ENCODE measurements around the gene FSIP1. TPM values are rescaled to one million over a fixed set of nuclear protein-coding genes. Genes with fewer than 3 reads are reported as not detected.
A peak's percentile ranks its signal among the peaks of the same experiment; 100 is the strongest.

FSIP1 gene
- total RNA-seq, 5 donors from 2014 or later (not counting 1 experiment from before 2014, with no cell fraction given) = 0.30 to 1.0 (median 0.43) TPM

DNA sequence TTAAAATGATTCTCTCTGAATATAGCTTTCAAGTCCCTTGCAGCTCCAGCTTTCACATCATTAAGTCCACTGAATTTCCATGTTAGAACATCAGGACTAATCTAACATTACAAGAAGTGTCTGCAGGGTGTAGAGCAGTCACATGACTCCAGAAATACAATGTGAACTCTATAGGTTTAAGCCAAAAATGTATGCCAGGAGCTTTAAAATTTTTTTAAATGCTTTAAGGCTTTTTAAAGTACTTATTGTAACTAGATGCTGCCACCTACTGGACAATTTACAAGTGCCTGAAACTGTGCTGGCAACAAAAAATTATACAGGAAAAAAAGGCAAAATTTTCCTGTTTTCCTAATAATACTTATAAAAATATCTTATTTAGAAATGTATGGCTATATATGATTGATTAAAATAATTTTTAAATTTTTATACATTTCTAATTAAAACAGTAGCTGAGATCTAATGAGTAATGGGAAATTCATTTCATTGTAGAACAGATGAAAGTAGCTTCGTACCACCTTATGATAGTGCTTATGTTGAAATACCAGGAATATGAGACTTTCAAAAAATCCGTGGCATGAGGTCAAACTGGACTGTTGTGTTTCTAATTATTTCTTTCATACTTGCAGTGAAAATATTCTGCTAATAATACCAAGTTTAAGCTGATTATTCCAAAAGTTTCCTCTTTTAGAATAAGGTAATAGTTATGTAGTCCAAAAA, 25.7 kb downstream of the FSIP1 start:
- Mint-ChIP-seq H3K9me3 (no peaks in the 10 kb centered on the region), H3K27ac (no peak overlapping the region), H3K36me3 (no peaks in the 10 kb centered on the region), H3K4me1 (peaks cover 0 to 2% (median 0%) of the 10 kb centered on the region in 3 donors), H3K4me3 (no peak overlapping the region), H3K27me3 (peaks cover 0 to 3% of the 10 kb centered on the region in 2 donors)
- no peaks in the 10 kb centered on the region for H3K27me3 ChIP-seq (replicated peaks in 1 of 2; ENCODE audit: control insufficient read depth in 2 of 2, extremely low read depth in 1 of 2, insufficient read depth in 2 of 2, low read length in 1 of 2)
- ChIA-PET POLR2A (interaction anchor here in 1 of 2 donors (0.6 kb wide), 2 partner anchors 24 to 41 kb away, joined by 3 to 4 read pairs; no protein-coding TSS in a partner anchor), CTCF (interaction anchor here (0.5 to 2.9 kb wide), 49 partner anchors 9 to 1400 kb away, joined by 3 to 33 read pairs (median 5); no protein-coding TSS in a partner anchor)
- no peaks in the 10 kb centered on the region for H3K9me3 ChIP-seq
- no peak overlapping the region for H3K27ac ChIP-seq (ENCODE audit: low read length)
- ATAC-seq (replicated peaks in 1 of 4) (peak in 2 of 4 experiments; percentile 30 to 42), DNase-seq (peak in 7 of 35 experiments; percentile 4 to 77 (median 16))
- no peaks in the 10 kb centered on the region for H3K4me1 ChIP-seq (ENCODE audit: control insufficient read depth in 1 of 2, extremely low read depth in 1 of 2, insufficient read depth in 2 of 2, low read length in 2 of 2)
- no peaks in the 10 kb centered on the region for H3K36me3 ChIP-seq (ENCODE audit: control insufficient read depth in 2 of 2, extremely low read depth in 1 of 2, insufficient read depth in 1 of 2, low read length in 1 of 2)
- WGBS (ENCODE audit: insufficient coverage) = no CpG with 5 or more reads among the region's 2 CpGs
- H3K4me3 ChIP-seq (ENCODE audit: control insufficient read depth in 1 of 2, extremely low read depth in 1 of 2, low read length in 1 of 2) = no peak overlapping the region

DNA sequence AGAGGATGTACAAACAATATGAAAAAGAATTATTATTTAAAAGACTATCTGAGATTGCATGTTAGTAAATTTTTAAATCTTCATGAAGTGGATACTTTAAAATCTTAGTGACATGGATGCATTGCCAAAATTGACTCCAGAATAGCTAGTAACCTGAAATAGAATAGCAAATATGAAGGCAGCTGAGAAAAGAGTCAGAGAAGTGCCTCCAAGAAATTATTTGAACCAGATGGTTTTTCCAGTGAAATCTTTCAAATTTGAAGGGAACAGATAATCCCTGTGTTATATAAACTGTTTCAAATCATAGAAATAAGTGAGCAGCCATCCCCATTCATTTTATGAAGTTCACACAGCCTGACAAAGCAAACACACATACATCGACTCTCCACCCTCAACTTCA, 29.6 kb downstream of the FSIP1 start:
- Mint-ChIP-seq H3K27ac (no peak overlapping the region), H3K9me3 (no peaks in the 10 kb centered on the region), H3K4me3 (no peak overlapping the region), H3K36me3 (no peaks in the 10 kb centered on the region), H3K4me1 (peaks cover 0 to 2% (median 0%) of the 10 kb centered on the region in 3 donors), H3K27me3 (peaks cover 12% of the 10 kb centered on the region in 2 donors)
- Histone ChIP-seq H3K4me3 (ENCODE audit: control insufficient read depth in 1 of 2, extremely low read depth in 1 of 2, low read length in 1 of 2) (no peak overlapping the region), H3K9me3 (no peaks in the 10 kb centered on the region), H3K27ac (ENCODE audit: low read length) (no peak overlapping the region), H3K4me1 (ENCODE audit: control insufficient read depth in 1 of 2, extremely low read depth in 1 of 2, insufficient read depth in 2 of 2, low read length in 2 of 2) (no peaks in the 10 kb centered on the region), H3K27me3 (replicated peaks in 1 of 2; ENCODE audit: control insufficient read depth in 2 of 2, extremely low read depth in 1 of 2, insufficient read depth in 2 of 2, low read length in 1 of 2) (no peaks in the 10 kb centered on the region), H3K36me3 (ENCODE audit: control insufficient read depth in 2 of 2, extremely low read depth in 1 of 2, insufficient read depth in 1 of 2, low read length in 1 of 2) (no peaks in the 10 kb centered on the region)
- WGBS (ENCODE audit: insufficient coverage) = no CpG with 5 or more reads among the region's 1 CpG
- ATAC-seq (replicated peaks in 1 of 4) (no peak), DNase-seq (no peak)
- POLR2A ChIA-PET = no interaction called here
- CTCF ChIA-PET = interaction anchor here in 1 of 2 donors (1.3 kb wide), 1 partner anchor 1313 kb away, joined by 4 read pairs; no protein-coding TSS in a partner anchor

DNA sequence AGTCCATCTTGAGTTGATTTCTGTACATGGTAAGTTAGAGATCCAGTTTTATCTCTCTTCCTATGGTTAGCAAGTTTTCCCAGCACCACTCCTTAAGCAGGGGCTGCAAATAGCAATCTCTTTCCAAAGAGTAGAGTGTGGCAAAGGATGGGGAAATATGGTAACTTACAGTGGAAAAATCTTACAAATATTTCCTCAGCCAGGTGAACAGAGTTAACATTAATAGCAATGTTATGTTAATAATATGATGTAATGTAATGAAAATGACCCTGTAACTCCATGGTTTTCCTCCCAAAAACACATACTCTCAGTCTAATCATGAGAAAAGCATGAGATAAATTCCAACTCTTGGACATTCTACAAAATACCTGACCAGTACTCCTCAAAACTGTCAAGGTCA, 30.4 kb downstream of the FSIP1 start:
- Mint-ChIP-seq H3K27ac (no peak overlapping the region), H3K9me3 (no peaks in the 10 kb centered on the region), H3K4me3 (no peak overlapping the region), H3K27me3 (peaks cover 14 to 16% of the 10 kb centered on the region in 2 donors), H3K4me1 (peaks cover 0 to 2% (median 0%) of the 10 kb centered on the region in 3 donors), H3K36me3 (no peaks in the 10 kb centered on the region)
- ATAC-seq (replicated peaks in 1 of 4) (no peak), DNase-seq (no peak)
- CTCF ChIA-PET = no interaction called here
- Histone ChIP-seq H3K4me3 (ENCODE audit: control insufficient read depth in 1 of 2, extremely low read depth in 1 of 2, low read length in 1 of 2) (no peak overlapping the region), H3K4me1 (ENCODE audit: control insufficient read depth in 1 of 2, extremely low read depth in 1 of 2, insufficient read depth in 2 of 2, low read length in 2 of 2) (no peaks in the 10 kb centered on the region), H3K27me3 (replicated peaks in 1 of 2; ENCODE audit: control insufficient read depth in 2 of 2, extremely low read depth in 1 of 2, insufficient read depth in 2 of 2, low read length in 1 of 2) (no peaks in the 10 kb centered on the region), H3K27ac (ENCODE audit: low read length) (no peak overlapping the region), H3K9me3 (no peaks in the 10 kb centered on the region), H3K36me3 (ENCODE audit: control insufficient read depth in 2 of 2, extremely low read depth in 1 of 2, insufficient read depth in 1 of 2, low read length in 1 of 2) (no peaks in the 10 kb centered on the region)
- POLR2A ChIA-PET = no interaction called here

DNA sequence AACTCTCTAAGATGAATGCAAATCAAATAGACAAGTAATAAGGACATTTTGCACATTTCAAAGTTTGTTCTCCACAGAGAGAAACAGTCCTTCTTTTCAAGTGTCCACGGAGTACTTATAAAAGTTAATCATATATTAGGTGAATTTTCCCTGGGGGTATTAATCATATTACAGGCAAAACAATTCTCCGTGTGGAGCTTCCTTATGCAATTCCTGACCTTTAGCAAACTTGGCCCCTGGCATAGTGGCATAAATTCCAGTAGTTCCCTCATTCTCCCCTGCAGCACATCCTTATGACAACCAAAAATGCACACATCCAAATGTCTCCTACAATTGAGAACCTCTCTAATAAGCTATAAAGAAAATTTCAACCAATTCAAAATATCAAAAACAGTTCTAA, 34.4 kb downstream of the FSIP1 start:
- Mint-ChIP-seq H3K27me3 (peaks cover 22 to 35% of the 10 kb centered on the region in 2 donors), H3K36me3 (no peaks in the 10 kb centered on the region), H3K4me1 (no peaks in the 10 kb centered on the region), H3K4me3 (no peak overlapping the region), H3K9me3 (no peaks in the 10 kb centered on the region), H3K27ac (no peak overlapping the region)
- H3K9me3 ChIP-seq = no peaks in the 10 kb centered on the region
- ChIA-PET POLR2A (interaction anchor here in 1 of 2 donors (0.8 kb wide), 1 partner anchor 191 kb away, joined by 3 read pairs; no protein-coding TSS in a partner anchor), CTCF (interaction anchor here in 1 of 2 donors (1.4 kb wide), 1 partner anchor 9 kb away, joined by 5 read pairs; no protein-coding TSS in a partner anchor)
- H3K36me3 ChIP-seq (ENCODE audit: control insufficient read depth in 2 of 2, extremely low read depth in 1 of 2, insufficient read depth in 1 of 2, low read length in 1 of 2) = no peaks in the 10 kb centered on the region
- ATAC-seq (replicated peaks in 1 of 4) (no peak), DNase-seq (no peak)
- H3K27ac ChIP-seq (ENCODE audit: low read length) = no peak overlapping the region
- no peak overlapping the region for H3K4me3 ChIP-seq (ENCODE audit: control insufficient read depth in 1 of 2, extremely low read depth in 1 of 2, low read length in 1 of 2)
- peaks cover 0 to 7% of the 10 kb centered on the region in 2 experiments for H3K27me3 ChIP-seq (replicated peaks in 1 of 2; ENCODE audit: control insufficient read depth in 2 of 2, extremely low read depth in 1 of 2, insufficient read depth in 2 of 2, low read length in 1 of 2)
- WGBS (ENCODE audit: insufficient coverage) = 100% methylated on average over 1 of the region's 2 CpGs
- H3K4me1 ChIP-seq (ENCODE audit: control insufficient read depth in 1 of 2, extremely low read depth in 1 of 2, insufficient read depth in 2 of 2, low read length in 2 of 2) = no peaks in the 10 kb centered on the region

DNA sequence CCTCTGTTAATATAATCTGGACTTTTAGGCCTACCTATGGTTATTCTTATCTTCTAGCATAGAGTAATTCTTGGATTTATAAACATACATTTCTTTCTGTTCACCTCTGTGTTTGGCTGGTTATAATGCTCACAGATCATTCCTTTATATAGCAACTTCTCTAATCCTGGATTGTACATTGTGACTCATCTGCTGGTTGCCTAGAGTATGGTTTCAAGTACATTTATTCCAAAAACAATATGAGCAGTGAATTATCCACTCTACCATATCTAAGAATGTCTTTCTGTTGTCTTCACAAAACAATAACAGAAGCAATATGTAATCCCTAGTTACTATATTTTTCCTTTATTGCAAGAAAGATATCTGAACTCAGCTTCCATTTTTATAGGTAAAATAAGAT, 35.3 kb downstream of the FSIP1 start:
- H3K4me3 ChIP-seq (ENCODE audit: control insufficient read depth in 1 of 2, extremely low read depth in 1 of 2, low read length in 1 of 2) = no peak overlapping the region
- H3K36me3 ChIP-seq (ENCODE audit: control insufficient read depth in 2 of 2, extremely low read depth in 1 of 2, insufficient read depth in 1 of 2, low read length in 1 of 2) = no peaks in the 10 kb centered on the region
- Mint-ChIP-seq H3K9me3 (no peaks in the 10 kb centered on the region), H3K36me3 (no peaks in the 10 kb centered on the region), H3K4me1 (no peaks in the 10 kb centered on the region), H3K4me3 (no peak overlapping the region), H3K27ac (no peak overlapping the region), H3K27me3 (peaks cover 24 to 37% of the 10 kb centered on the region in 2 donors)
- ChIA-PET CTCF (interaction anchor here in 1 of 2 donors (1.4 kb wide), 1 partner anchor 10 kb away, joined by 5 read pairs; no protein-coding TSS in a partner anchor), POLR2A (no interaction called here)
- ATAC-seq (replicated peaks in 1 of 4) (no peak), DNase-seq (no peak)
- H3K4me1 ChIP-seq (ENCODE audit: control insufficient read depth in 1 of 2, extremely low read depth in 1 of 2, insufficient read depth in 2 of 2, low read length in 2 of 2) = no peaks in the 10 kb centered on the region
- no peak overlapping the region for H3K27ac ChIP-seq (ENCODE audit: low read length)
- H3K27me3 ChIP-seq (replicated peaks in 1 of 2; ENCODE audit: control insufficient read depth in 2 of 2, extremely low read depth in 1 of 2, insufficient read depth in 2 of 2, low read length in 1 of 2) = peaks cover 0 to 7% of the 10 kb centered on the region in 2 experiments
- H3K9me3 ChIP-seq = no peaks in the 10 kb centered on the region

DNA sequence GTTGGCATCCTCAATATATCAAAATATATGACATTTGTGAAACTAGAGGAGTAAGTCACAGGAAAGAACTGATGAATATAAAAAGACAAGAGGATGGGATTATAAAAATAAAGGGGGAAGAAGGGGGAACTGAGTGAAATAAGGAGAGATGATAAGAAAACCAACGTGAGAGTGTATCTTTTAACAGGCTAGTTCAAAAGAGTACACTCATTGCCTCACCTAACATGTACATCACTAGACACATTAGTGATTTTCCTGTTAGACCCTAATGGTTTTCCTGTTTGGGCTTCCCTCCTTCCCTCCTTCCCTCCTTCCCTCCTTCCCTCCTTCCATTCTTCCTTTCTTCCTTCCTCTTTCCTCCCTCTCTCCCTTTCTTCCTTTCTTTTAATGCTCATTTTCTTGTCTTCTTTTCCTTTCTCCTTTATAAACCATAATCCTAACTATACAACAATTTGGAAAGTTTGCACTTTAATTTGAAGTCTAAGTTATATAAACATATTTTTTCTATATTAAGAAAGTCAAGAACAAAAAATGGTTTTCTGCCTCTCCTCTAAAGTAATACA, 35.8 kb downstream of the FSIP1 start:
- Mint-ChIP-seq H3K4me3 (no peak overlapping the region), H3K4me1 (no peaks in the 10 kb centered on the region), H3K9me3 (no peaks in the 10 kb centered on the region), H3K36me3 (no peaks in the 10 kb centered on the region), H3K27ac (no peak overlapping the region), H3K27me3 (peaks cover 28 to 37% of the 10 kb centered on the region in 2 donors)
- no peak overlapping the region for H3K27ac ChIP-seq (ENCODE audit: low read length)
- no peak overlapping the region for H3K4me3 ChIP-seq (ENCODE audit: control insufficient read depth in 1 of 2, extremely low read depth in 1 of 2, low read length in 1 of 2)
- H3K27me3 ChIP-seq (replicated peaks in 1 of 2; ENCODE audit: control insufficient read depth in 2 of 2, extremely low read depth in 1 of 2, insufficient read depth in 2 of 2, low read length in 1 of 2) = peaks cover 0 to 7% of the 10 kb centered on the region in 2 experiments
- no CpG with 5 or more reads among the region's 1 CpG for WGBS (ENCODE audit: insufficient coverage)
- POLR2A ChIA-PET = no interaction called here
- H3K36me3 ChIP-seq (ENCODE audit: control insufficient read depth in 2 of 2, extremely low read depth in 1 of 2, insufficient read depth in 1 of 2, low read length in 1 of 2) = no peaks in the 10 kb centered on the region
- ATAC-seq (replicated peaks in 1 of 4) (no peak), DNase-seq (no peak)
- CTCF ChIA-PET = no interaction called here
- H3K9me3 ChIP-seq = no peaks in the 10 kb centered on the region
- no peaks in the 10 kb centered on the region for H3K4me1 ChIP-seq (ENCODE audit: control insufficient read depth in 1 of 2, extremely low read depth in 1 of 2, insufficient read depth in 2 of 2, low read length in 2 of 2)

All from T-cell (primary cell).